Coronary artery (tissue), 2 donors: Measurements from ENCODE around the gene AFG1L.

Experiments
- DNase-seq: peaks from one replicate; pipeline ENCODE4 v3.0.0-alpha.2; 2017; ENCODE audit warnings: low spot score
- H3K27ac ChIP-seq, 2 donors: fragments of 200-600 bp; sonication (generic); one replicate each; pipeline ENCODE4 v1.5.1; 2016 to 2019
- H3K4me3 ChIP-seq: fragments of 200-600 bp; sonication (generic); 2 replicates; pipeline ENCODE4 v1.5.1; 2016; ENCODE audit warnings: mild to moderate bottlenecking, moderate library complexity
- CTCF ChIP-seq: fragments of 200-600 bp; sonication (generic); IDR thresholded peaks from one replicate; pipeline ENCODE4 v1.5.1; 2019; ENCODE audit warnings: antibody characterized with exemption

The AFG1L gene

GRCh38 chr6:108565893-108566292 lies 271.0 kb downstream of the AFG1L start:
- no peak for DNase-seq
- Histone ChIP-seq H3K4me3 (peak overlapping the region; percentile 92), H3K27ac (peak overlapping the region; percentile 89 to 98)
- no peak for TF ChIP-seq CTCF

- no peak for DNase-seq
- H3K4me3 ChIP-seq = peak overlapping the region; percentile 36
- peak overlapping the region; percentile 89 to 98 for H3K27ac ChIP-seq
- TF ChIP-seq CTCF = no peak
Observed at GRCh38 chr6:108566406-108566805, 271.6 kb downstream of the AFG1L start.

GRCh38 chr6:108568101-108568500 lies 273.2 kb downstream of the AFG1L start:
- Histone ChIP-seq H3K27ac (peak overlapping the region in 1 of 2 donors; percentile 6), H3K4me3 (no peak overlapping the region)
- DNase-seq = no peak
- TF ChIP-seq CTCF = no peak

GRCh38 chr6:108568551-108569305 lies 273.9 kb downstream of the AFG1L start:
- no peak for TF ChIP-seq CTCF
- Histone ChIP-seq H3K27ac (peak overlapping the region; percentile 6 to 32), H3K4me3 (no peak overlapping the region)
- no peak for DNase-seq

- Histone ChIP-seq H3K27ac (peak overlapping the region in 1 of 2 donors; percentile 34), H3K4me3 (no peak overlapping the region)
- DNase-seq = no peak
- TF ChIP-seq CTCF = no peak
Observed at GRCh38 chr6:108570517-108570916, 275.7 kb downstream of the AFG1L start.

GRCh38 chr6:108574457-108575141 lies 279.7 kb downstream of the AFG1L start:
- Histone ChIP-seq H3K4me3 (peak overlapping the region; percentile 25), H3K27ac (peak overlapping the region; percentile 20 to 38)
- no peak for DNase-seq
- no peak for TF ChIP-seq CTCF
